CD14-positive monocyte (primary cell): Measurements from ENCODE around the gene TPST1. TPM values are rescaled to one million over a fixed set of nuclear protein-coding genes. Genes with fewer than 3 reads are reported as not detected.
"Not testable (repeated sequence)": the region's sequence is repeated elsewhere in the genome, so short reads cannot be mapped to it uniquely, and the experiment has no call there.

Source experiments
- DNase-seq, 3 donors: peaks; one replicate each; pipeline ENCODE4 v3.0.0-alpha.2; 2011 to 2022
- H2AFZ ChIP-seq: 2 replicates; pipeline ENCODE4 v1.6.0; 2012; ENCODE audit warnings: mild to moderate bottlenecking, low read depth, low read length, inconsistent platforms; ENCODE audit not compliant: insufficient read depth, poor library complexity, severe bottlenecking
- H3K27ac ChIP-seq, 2 donors: 1 replicate in 1 of 2; 2 replicates in 1 of 2; pipeline ENCODE4 v1.5.1; 2012 to 2013; ENCODE audit warnings: low read length in 2 of 2, control low read depth in 1 of 2, inconsistent platforms in 1 of 2, low read depth in 1 of 2, mild to moderate bottlenecking in 1 of 2
- H3K27me3 ChIP-seq, 2 donors: one replicate each; pipeline versions ENCODE4 v1.6.0 to v1.6.1; 2011 to 2013; ENCODE audit warnings: low read length in 2 of 2; ENCODE audit not compliant: control insufficient read depth in 2 of 2, insufficient read depth in 2 of 2
- H3K36me3 ChIP-seq, 2 donors: replicated peaks in 1 of 2; 1 replicate in 1 of 2; 2 replicates in 1 of 2; pipeline versions ENCODE4 v1.5.1 to v1.6.1; 2012 to 2013; ENCODE audit warnings: low read length in 2 of 2, control low read depth in 1 of 2, inconsistent platforms in 1 of 2, mild to moderate bottlenecking in 1 of 2; ENCODE audit not compliant: insufficient read depth in 2 of 2, control insufficient read depth in 1 of 2
- H3K4me1 ChIP-seq, 2 donors: 1 replicate in 1 of 2; 2 replicates in 1 of 2; pipeline versions ENCODE4 v1.5.1 to v1.6.1; 2012 to 2013; ENCODE audit warnings: low read length in 2 of 2, control low read depth in 1 of 2, inconsistent platforms in 1 of 2, mild to moderate bottlenecking in 1 of 2, moderate library complexity in 1 of 2; ENCODE audit not compliant: insufficient read depth in 2 of 2, control insufficient read depth in 1 of 2
- H3K4me2 ChIP-seq: replicated peaks from 2 replicates; pipeline ENCODE3; 2012; ENCODE audit warnings: low read length, moderate library complexity, mild to moderate bottlenecking; ENCODE audit not compliant: poor library complexity, severe bottlenecking; ENCODE audit errors: extremely low read depth
- H3K4me3 ChIP-seq, 3 experiments: fragments of 200-600 bp in 1 of 3; sonication (generic) in 1 of 3; replicated peaks in 1 of 3; 1 replicate in 2 of 3; 2 replicates in 1 of 3; pipeline ENCODE4 v1.5.1; 2011 to 2013; ENCODE audit warnings: low read length in 3 of 3, mild to moderate bottlenecking in 3 of 3, control low read depth in 2 of 3, low read depth in 2 of 3, inconsistent platforms in 1 of 3, moderate library complexity in 1 of 3
- H3K79me2 ChIP-seq: 2 replicates; pipeline ENCODE4 v1.6.0; 2012; ENCODE audit warnings: mild to moderate bottlenecking, control low read depth, inconsistent platforms, low read length, moderate library complexity; ENCODE audit not compliant: insufficient read depth
- H3K9ac ChIP-seq: 2 replicates; pipeline ENCODE4 v1.6.0; 2017; ENCODE audit warnings: low read length, mild to moderate bottlenecking; ENCODE audit not compliant: insufficient read depth, poor library complexity, severe bottlenecking
- H3K9me3 ChIP-seq, 2 donors: replicated peaks in 1 of 2; 1 replicate in 1 of 2; 2 replicates in 1 of 2; pipeline versions ENCODE4 v1.5.1 to v1.6.1; 2012 to 2013; ENCODE audit warnings: low read length in 2 of 2, control low read depth in 1 of 2; ENCODE audit not compliant: control insufficient read depth in 1 of 2, insufficient read depth in 1 of 2
- H4K20me1 ChIP-seq: 2 replicates; pipeline ENCODE4 v1.6.0; 2012; ENCODE audit warnings: mild to moderate bottlenecking, low read length, control low read depth, moderate library complexity; ENCODE audit not compliant: insufficient read depth
- H3K27ac Mint-ChIP-seq, 7 donors: one replicate each; pipeline ENCODE4 v1.8.0; 2020; ENCODE audit warnings: mild to moderate bottlenecking in 7 of 7, mixed read lengths in 7 of 7, moderate library complexity in 6 of 7, inconsistent platforms in 2 of 7
- H3K27me3 Mint-ChIP-seq, 3 donors: one replicate each; pipeline ENCODE4 v1.8.0; 2021 to 2022; ENCODE audit warnings: low read depth in 3 of 3, mild to moderate bottlenecking in 3 of 3, mixed read lengths in 3 of 3, moderate library complexity in 3 of 3, inconsistent platforms in 1 of 3
- H3K36me3 Mint-ChIP-seq, 2 donors: one replicate each; pipeline ENCODE4 v1.8.0; 2020; ENCODE audit warnings: mixed read lengths in 2 of 2, inconsistent platforms in 1 of 2, mild to moderate bottlenecking in 1 of 2
- H3K4me1 Mint-ChIP-seq: one replicate; pipeline ENCODE4 v1.8.0; 2020; ENCODE audit warnings: mild to moderate bottlenecking, mixed read lengths
- H3K4me3 Mint-ChIP-seq, 2 donors: one replicate each; pipeline ENCODE4 v1.8.0; 2020; ENCODE audit warnings: mild to moderate bottlenecking in 2 of 2, mixed read lengths in 2 of 2, moderate library complexity in 1 of 2
- H3K9me3 Mint-ChIP-seq, 7 donors: one replicate each; pipeline ENCODE4 v1.8.0; 2020 to 2022; ENCODE audit warnings: mixed read lengths in 7 of 7, mild to moderate bottlenecking in 6 of 7, moderate library complexity in 6 of 7, inconsistent platforms in 2 of 7
- WGBS: methylation state at CpG from one replicate; pipeline ENCODE4 v1.1.5; 2013; ENCODE audit warnings: missing lambda C conversion rate; ENCODE audit not compliant: insufficient coverage; 5-methylcytosine and 5-hydroxymethylcytosine counted together
- intact Hi-C, 2 donors: fragments of 100-400 bp; cut with micrococcal nuclease; formaldehyde crosslinking; loops; one replicate each; pipeline versions ENCODE4 v1.15.0 to v1.15.1; 2023
- polyA plus RNA-seq, 3 donors: library from polyadenylated mRNA; depleted of rRNA in 1 of 3; unstranded in 2 of 3; stranded (reverse) in 1 of 3; fragments of 300-500 nt in 2 of 3; fragments of >200 nt in 1 of 3; fragmentation: Illumina TruSeq in 2 of 3; gene quantifications; 1 replicate in 2 of 3; 2 replicates in 1 of 3; pipeline ENCODE4 v1.2.3, GENCODE V29; 2012 to 2021
- TF ChIP-seq, protein P1 (sequence below): fragments of 200-600 bp; IDR thresholded peaks from one replicate; pipeline ENCODE4 v1.8.0; 2022; ENCODE audit warnings: antibody characterized with exemption, mild to moderate bottlenecking

Gene TPST1
- polyA plus RNA-seq, 3 donors, result 0.54 to 4.8 (median 4.2) TPM

DNA sequence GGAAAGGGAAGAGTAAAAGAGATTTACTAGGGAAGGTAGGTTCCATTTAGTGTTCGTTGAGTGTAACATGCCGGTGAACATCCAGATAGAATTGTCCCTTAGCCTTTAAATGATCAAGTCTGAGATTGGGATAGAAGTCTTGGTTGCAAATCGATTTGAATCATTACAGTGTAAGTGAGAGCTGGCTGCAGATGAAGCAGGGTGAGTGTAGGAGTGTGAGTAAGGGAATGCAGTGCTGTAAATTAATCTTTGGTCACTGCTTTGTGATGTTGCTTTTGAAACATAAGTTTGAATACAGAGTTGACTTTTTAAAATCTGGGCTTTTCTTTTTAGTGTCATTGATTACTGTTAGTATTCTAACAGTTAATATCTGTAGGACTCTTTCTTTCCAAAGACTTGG, 16.3 kb downstream of the TPST1 start:
- H3K27ac Mint-ChIP-seq, result peak overlapping the region in 1 of 7 donors; percentile 13
- WGBS, result 88% methylated on average over 3 of the region's 3 CpGs
- H3K9me3 ChIP-seq, result no peaks in the 10 kb centered on the region
- no peak for DNase-seq
- no peak overlapping the region for H3K27ac ChIP-seq
- peaks cover 16% of the 10 kb centered on the region for H3K4me1 Mint-ChIP-seq
- peaks cover 0 to 3% (median 0%) of the 10 kb centered on the region in 3 donors for H3K27me3 Mint-ChIP-seq
- no peaks in the 10 kb centered on the region for H3K36me3 Mint-ChIP-seq
- H3K4me1 ChIP-seq, result peaks cover 8 to 9% of the 10 kb centered on the region in 2 donors
- intact Hi-C loops, result no loop called here
- peaks cover 0 to 4% (median 0%) of the 10 kb centered on the region in 7 donors for H3K9me3 Mint-ChIP-seq
- H4K20me1 ChIP-seq, result no peaks in the 10 kb centered on the region
- H2AFZ ChIP-seq, result no peak overlapping the region
- H3K4me3 Mint-ChIP-seq, result no peak overlapping the region
- TF ChIP-seq, protein P1, sequence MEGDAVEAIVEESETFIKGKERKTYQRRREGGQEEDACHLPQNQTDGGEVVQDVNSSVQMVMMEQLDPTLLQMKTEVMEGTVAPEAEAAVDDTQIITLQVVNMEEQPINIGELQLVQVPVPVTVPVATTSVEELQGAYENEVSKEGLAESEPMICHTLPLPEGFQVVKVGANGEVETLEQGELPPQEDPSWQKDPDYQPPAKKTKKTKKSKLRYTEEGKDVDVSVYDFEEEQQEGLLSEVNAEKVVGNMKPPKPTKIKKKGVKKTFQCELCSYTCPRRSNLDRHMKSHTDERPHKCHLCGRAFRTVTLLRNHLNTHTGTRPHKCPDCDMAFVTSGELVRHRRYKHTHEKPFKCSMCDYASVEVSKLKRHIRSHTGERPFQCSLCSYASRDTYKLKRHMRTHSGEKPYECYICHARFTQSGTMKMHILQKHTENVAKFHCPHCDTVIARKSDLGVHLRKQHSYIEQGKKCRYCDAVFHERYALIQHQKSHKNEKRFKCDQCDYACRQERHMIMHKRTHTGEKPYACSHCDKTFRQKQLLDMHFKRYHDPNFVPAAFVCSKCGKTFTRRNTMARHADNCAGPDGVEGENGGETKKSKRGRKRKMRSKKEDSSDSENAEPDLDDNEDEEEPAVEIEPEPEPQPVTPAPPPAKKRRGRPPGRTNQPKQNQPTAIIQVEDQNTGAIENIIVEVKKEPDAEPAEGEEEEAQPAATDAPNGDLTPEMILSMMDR, result no peak
- no peaks in the 10 kb centered on the region for H3K79me2 ChIP-seq
- no peak overlapping the region for H3K4me3 ChIP-seq
- H3K4me2 ChIP-seq, result no peak overlapping the region
- H3K9ac ChIP-seq, result no peak overlapping the region
- H3K36me3 ChIP-seq, result no peaks in the 10 kb centered on the region
- no peaks in the 10 kb centered on the region for H3K27me3 ChIP-seq

DNA sequence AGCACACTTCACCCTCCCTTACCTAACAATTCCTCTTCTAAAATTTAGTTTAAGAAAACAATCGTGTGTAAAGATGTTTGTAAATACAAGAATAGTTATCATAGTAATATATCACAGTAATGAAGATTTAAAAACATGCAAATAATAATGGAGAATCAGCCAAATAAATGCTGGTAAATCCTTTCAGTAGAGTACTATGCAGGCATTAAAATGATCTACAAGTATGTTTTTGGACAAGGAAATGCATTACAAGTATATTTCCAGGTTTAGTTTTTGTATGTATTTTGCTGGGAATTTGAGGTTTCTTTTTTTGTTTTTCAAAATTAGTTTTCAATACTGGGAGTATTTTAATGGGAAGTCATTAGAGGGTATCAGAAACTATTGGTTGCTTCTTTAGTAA, 22.7 kb downstream of the TPST1 start:
- Histone ChIP-seq H3K4me3 (no peak overlapping the region), H3K4me1 (no peaks in the 10 kb centered on the region), H3K27me3 (no peaks in the 10 kb centered on the region), H2AFZ (no peak overlapping the region), H3K79me2 (no peaks in the 10 kb centered on the region), H3K9me3 (peaks cover 5 to 9% of the 10 kb centered on the region in 2 donors), H3K36me3 (no peaks in the 10 kb centered on the region), H3K4me2 (no peak overlapping the region), H3K9ac (no peak overlapping the region), H4K20me1 (no peaks in the 10 kb centered on the region), H3K27ac (no peak overlapping the region)
- DNase-seq, result no peak
- peaks cover 5 to 19% (median 16%) of the 10 kb centered on the region in 7 donors for H3K9me3 Mint-ChIP-seq
- peaks cover 0 to 2% (median 0%) of the 10 kb centered on the region in 3 donors for H3K27me3 Mint-ChIP-seq
- H3K27ac Mint-ChIP-seq, result no peak overlapping the region
- intact Hi-C loops, result no loop called here
- TF ChIP-seq, protein P1, result no peak
- WGBS, result no CpG with 5 or more reads among the region's 1 CpG
- no peaks in the 10 kb centered on the region for H3K4me1 Mint-ChIP-seq
- no peaks in the 10 kb centered on the region for H3K36me3 Mint-ChIP-seq
- no peak overlapping the region for H3K4me3 Mint-ChIP-seq

DNA sequence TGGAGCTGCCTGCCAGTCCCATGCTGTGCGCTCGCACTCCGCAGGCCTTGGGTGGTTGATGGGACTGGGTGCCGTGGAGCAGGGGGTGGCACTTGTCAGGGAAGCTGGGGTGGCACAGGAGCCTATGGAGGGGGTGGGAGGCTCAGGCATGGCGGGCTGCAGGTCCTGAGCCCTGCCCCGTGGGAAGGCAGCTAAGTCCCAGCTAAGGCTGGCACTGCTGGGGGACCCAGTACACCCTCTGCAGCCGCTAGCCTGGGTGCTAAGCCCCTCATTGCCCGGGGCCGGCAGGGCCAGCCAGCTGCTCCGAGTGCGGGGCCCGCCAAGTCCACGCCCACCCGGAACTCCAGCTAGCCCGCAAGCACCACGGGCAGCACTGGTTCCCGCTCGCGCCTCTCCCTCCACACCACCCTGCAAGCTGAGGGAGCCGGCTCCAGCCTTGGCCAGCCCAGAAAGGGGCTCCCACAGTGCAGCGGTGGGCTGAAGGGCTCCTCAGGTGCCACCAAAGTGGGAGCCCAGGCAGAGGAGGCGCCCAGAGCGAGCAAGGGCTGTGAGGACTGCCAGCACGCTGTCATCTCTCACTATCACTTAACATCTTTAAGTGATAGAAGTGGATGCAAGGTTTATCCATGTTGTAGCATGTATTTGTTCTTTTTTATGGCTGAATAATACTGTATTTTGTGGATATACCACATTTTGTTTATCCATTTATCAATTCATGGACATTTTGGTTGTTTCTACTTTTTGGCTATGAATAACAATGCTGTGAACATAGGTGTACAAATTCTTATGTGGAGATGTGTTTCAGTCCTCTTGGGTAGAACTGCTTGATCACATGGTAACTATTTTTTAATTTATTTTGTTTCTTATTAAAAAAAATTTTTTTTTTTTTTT, 26.4 kb downstream of the TPST1 start:
- H3K27me3 Mint-ChIP-seq, H3K4me3 Mint-ChIP-seq, H3K27me3 ChIP-seq, H3K9me3 ChIP-seq, H3K4me1 Mint-ChIP-seq, H3K4me1 ChIP-seq, H4K20me1 ChIP-seq, H3K36me3 ChIP-seq, intact Hi-C loops, H3K4me3 ChIP-seq, DNase-seq, H3K9ac ChIP-seq, H3K79me2 ChIP-seq, H3K36me3 Mint-ChIP-seq, H3K4me2 ChIP-seq, H3K27ac ChIP-seq, H3K27ac Mint-ChIP-seq, H2AFZ ChIP-seq: not testable (repeated sequence)
- WGBS, result 99% methylated on average over 13 of the region's 24 CpGs
- peaks cover 8 to 25% (median 22%) of the 10 kb centered on the region in 7 donors for H3K9me3 Mint-ChIP-seq
